Measurements from ENCODE around the gene OR6C75.
"Not testable (repeated sequence)": the region's sequence is repeated elsewhere in the genome, so short reads cannot be mapped to it uniquely, and the experiment has no call there.

The OR6C75 gene

DNA sequence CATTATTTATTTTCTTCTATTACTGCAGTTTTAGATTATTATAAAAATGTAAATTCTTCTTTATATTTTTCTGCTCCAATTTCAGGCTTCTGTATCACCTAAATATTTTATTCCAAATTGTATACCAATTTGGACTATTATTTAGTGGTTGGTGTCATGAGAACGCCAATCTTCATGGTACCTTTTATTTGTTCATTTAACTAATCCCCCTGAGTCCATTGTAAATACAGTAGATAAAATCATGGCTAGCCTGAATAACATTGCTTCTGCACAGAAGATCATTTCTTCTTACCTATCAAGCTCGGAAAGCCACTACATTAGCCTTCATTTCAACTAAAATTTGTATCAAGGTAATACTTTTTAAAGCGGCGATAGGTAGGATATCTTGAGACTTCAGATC is at the start of gene OR6C75:
TSS of gene OR6C75 (plus strand) at position 301 of the 400 bp plus-strand sequence. CDS start 2,136 bp downstream, outside the sequence.
- no peak for DNase-seq

DNA sequence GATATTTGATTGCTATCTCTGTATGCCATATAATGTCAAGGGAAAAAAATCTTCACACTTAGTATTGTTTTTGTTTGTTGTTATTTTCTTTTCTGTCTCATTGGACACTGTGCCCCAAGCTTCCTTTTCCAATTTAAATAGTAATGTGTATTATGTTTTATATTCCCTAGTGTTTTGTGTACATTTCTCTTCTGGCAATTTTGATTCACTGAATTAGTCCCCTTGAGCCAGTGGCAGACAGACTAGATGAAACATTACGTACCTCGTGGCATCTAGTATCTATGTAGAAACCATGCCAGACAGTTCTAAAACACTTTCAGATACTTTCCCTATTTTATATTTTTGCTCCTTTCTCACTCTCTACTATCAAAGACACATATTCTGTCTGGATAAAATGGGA is 48.7 kb upstream of the OR6C75 start, which contains the start of gene OR6C1:
TSS of gene OR6C1 (plus strand) at position 301 of the 400 bp plus-strand sequence. CDS start 6,257 bp downstream, outside the sequence.
- DNase-seq = no peak

DNA sequence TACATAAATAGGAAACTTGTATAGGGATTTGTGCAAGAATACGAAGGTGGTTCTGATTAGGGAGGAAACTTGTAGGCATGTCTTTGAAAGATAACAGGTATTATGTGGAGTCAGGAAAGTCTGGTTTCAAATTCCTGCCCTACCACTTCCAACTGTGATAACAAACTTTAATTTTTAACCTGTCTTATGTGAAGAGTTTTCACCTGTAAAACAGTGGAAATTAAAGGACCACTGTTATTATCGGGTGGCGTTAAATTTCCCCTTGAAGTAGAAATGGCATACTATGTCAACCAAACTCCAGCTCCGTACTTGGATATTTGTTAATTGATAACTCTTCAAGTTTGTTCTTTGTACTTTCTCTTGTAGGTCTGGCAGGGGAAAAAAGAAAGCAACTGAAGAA is 42.6 kb upstream of the OR6C75 start:
- no peak for DNase-seq

DNA sequence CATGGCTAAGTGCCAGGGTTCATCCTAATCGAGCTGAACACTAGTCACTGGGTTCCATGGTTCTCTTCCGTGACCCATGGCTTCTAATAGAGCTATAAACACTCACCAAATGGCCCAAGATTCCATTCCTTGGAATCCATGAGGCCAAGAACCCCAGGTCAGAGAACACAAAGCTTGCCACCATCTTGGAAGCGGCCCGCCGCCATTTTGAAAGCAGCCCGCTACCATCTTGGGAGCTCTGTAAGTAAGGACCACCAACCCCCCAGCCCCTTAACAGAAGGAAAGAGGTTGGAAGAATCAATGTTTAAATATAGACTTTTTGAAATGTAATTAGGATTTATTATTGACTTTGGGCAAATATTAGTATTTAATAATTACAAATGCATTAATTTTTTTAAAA is 37.0 kb upstream of the OR6C75 start:
- not testable (repeated sequence) for DNase-seq

DNA sequence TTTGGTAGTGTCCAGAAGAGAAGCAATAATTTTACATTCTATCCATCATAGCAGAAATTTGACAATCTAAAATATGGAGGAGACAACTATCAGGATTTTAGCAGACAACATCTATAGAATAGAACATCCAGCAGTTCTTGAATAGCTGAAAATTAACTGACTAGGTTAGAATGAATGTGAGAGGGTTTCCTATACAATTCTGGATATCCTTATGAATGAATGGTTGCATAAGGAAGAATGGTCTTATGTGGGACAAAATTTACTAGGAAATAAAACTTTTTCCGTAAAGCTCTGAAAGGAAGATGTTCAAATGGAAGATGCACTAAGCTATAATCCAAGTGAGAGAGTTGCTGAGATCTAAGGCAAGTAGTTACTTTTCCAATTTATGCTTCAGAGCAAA is 32.3 kb upstream of the OR6C75 start, which contains the start of gene OR6C3:
TSS of gene OR6C3 (plus strand) at position 301 of the 400 bp plus-strand sequence. CDS start 955 bp downstream, outside the sequence.
- DNase-seq = no peak

DNA sequence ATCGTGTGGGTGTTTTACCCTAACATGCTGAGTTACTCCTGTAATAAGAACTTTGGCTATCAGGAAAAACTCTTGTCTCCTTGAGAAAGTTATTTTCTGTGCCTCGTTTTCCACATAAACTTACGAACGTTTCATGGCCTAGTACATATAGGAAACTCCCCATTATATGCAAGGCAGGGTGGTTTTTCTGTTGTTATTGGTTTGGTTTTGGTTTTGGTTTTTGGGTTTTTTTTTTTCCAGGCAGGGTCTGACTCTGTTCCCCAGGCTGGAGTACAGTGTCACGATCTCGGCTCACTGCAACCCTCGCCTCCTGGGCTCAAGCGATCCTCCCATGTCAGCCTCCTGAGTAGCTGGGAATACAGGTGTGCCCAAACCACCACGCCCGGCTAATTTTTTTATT is 26.8 kb upstream of the OR6C75 start:
- DNase-seq = no peak

DNA sequence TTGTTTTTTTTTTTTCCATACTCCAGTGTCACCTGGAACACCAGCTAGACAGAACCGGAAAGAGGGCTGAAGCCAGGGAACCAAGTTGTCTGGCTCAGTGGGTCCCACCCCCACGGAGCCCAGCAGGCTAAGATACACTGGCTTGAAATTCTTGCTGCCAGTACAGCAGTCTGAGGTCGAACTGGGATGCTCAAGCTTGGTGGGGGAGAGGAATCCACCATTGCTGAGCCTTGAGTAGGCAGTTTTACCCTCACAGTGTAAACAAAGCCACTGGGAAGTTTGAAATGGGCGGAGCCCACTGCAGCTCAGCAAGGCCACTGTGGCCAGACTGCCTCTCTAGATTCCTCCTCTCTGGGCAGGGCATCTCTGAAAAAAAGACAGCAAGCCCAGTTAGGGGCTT is 7.4 kb upstream of the OR6C75 start:
- DNase-seq = not testable (repeated sequence)

DNA sequence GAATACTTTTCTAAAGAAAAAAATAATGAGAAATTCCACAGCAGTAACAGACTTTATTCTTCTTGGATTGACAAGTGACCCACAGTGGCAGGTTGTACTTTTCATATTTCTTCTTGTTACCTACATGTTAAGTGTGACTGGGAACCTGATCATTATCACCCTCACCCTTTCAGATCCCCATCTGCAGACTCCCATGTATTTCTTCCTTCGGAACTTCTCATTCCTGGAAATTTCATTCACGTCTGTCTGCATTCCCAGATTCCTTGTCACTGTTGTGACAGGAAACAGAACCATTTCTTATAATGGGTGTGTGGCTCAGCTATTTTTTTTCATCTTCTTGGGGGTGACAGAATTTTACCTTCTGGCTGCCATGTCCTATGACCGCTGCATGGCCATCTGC is 2.3 kb downstream of the OR6C75 start:
- DNase-seq = no peak

DNA sequence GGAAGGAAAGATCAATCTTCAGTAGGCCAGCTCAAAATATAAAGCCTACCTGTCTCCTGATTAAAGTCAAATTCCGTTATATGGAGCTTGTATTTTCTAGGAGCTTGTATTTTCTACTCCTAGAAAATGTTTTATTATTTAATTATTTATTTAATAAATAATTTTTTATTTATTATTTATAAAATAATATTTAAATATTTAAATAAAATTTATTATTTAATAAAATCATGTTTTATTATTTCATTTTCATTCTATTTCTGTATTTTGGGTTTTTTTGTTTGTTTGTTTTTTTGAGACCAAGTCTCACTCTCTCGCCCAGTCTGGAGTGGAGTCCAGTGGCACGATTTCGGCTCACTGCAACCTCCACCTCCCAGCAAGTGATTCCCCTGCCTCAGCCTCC is 9.7 kb downstream of the OR6C75 start:
- no peak for DNase-seq

DNA sequence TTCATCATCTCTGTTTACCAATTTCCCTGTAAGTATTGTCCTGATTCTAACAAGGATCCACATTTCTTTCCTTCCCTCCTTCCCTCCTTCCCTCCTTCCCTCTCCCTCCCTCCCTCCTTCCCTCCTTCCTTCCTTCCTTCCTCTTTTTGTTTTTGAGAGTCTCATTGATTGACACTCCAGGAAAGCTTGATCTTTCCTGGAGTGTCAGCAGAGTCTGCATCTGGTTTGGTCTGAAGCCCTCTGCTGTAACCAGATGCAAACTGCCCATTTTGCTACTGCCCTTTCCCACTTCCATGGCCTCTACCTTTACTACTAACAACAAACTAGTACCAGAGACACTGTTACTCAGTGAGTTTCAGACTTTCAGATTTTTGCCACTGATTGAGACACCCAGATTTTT is 23.1 kb downstream of the OR6C75 start:
- no peak for DNase-seq

DNA sequence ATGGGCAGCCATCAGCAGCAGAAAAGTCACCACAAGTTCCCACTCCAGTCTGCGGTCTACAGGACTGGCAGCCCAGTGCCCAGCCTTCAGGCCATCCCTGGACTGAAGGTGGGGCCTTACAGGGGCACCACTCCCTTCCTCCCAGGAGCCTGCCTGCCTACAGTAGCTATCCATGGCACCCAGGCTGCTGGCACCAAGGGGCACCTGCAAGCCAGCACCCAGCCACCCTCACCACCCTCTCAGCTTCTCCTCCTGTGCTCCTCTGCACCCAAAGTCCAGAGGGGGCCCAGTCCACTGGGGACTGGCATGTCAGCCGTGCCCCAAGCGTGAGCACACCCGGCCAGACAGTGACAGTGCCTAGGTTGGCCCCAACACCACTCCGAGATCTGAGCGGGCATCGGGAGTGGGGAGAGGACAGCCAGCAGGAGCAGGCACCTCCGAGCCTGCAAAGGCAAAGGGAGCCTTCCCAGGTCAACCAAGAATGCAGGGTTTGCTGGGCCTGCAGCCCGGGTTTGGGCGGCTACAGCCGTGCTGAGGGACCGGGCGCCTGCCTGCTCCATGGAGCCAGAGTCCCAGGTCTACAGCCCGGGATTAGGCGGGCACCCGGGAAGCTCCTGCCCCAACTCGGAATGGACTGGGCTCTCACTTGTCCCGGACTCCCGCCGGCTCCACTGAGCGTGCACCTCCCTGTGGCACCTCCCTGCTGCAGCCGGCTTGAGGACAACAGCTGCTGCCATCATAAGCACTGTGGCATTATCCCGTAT is 29.4 kb downstream of the OR6C75 start:
- no peak for DNase-seq

DNA sequence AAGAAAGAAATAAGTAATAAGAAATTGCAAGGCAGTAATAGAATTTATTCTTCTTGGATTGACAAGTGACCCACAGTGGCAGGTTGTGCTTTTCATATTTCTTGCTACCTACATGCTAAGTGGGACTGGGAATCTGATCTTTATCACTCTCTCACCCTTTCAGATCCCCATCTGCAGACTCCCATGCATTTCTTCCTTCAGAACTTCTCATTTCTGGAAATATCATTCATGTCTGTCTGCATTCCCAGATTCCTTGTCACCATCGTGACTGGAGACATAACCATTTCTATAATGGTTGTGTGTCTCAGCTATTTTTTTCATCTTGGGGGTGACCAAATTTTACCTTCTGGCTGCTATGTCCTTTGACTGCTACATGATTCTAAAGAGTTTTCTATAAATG is 33.6 kb downstream of the OR6C75 start:
- no peak for DNase-seq

DNA sequence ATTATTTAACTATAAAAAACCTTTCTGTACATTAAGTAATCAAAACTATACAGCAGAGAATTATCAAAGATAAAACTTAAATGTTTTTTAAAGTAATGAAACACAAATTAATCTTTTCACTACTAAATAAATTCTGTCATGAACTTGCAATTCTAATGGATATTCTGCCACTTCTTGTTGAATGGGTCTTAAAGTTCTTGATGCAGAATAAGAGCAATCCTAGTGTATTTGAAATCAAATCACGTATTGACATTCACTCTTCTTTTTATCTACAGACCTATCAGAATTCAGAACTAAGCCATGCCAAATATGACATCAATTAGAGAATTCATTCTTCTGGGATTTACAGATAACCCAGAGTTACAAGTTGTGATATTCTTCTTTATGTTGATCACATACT is 37.5 kb downstream of the OR6C75 start, which contains the start of gene OR6C65:
TSS of gene OR6C65 (plus strand) at position 301 of the 400 bp plus-strand sequence. CDS start at position 301, 0 bp downstream.
- no peak for DNase-seq

DNA sequence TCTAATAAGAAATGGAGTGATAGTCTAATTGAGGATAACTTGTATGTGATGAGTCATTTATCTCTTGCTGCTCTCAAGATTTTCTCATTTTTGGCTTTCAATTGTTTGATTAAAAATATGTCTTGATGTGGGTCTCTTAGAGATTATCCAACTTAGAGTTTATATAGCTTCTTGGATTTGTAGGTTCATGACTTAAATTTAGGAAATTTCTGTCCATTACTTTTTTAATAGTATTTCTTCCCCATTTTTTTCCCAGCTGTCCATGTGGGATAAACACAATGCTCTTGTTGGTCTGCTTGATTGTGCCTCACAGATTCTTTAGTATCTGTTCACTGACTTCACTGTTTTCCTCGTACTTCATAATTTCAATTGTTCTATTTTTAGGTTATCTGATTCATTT is 45.1 kb downstream of the OR6C75 start:
- no peak for DNase-seq

DNA sequence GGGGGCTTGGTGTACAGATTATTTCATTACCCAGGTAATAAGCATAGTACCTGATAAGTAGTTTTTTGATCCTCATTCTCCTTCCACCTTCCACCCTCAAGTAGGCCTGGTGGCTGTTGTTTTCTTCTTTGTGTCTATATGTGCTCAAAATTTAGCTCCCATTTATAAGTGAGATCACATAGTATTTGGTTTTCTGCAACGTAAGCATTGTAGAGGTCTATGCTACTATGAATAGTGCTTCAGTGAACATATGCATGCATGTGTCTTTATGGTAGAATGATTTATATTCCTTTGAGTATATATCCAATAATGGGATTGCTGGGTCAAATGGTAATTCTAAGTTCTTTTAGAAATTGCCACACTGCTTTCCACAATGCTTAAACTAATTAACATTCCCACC is 46.4 kb downstream of the OR6C75 start:
- not testable (repeated sequence) for DNase-seq

DNA sequence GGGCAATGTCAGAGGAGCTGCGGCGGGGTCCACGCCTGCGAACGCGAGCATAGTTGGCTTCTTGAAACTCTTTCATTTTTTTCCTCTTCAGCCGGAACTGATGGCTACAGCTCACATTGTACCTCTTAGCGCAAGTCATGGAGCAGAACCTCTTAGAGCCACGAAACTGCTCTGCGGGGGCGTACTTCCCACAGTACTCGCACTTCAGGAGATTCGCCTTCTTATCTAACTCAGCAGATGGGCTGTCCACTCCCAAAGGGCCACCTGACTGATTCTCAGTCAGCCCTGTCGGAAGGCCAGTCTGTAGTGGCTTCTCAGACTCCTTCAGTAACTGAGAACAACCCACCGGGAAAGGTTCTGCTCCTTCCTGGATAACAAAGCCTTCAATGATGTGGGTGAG is 49.4 kb downstream of the OR6C75 start:
- not testable (repeated sequence) for DNase-seq

DNA sequence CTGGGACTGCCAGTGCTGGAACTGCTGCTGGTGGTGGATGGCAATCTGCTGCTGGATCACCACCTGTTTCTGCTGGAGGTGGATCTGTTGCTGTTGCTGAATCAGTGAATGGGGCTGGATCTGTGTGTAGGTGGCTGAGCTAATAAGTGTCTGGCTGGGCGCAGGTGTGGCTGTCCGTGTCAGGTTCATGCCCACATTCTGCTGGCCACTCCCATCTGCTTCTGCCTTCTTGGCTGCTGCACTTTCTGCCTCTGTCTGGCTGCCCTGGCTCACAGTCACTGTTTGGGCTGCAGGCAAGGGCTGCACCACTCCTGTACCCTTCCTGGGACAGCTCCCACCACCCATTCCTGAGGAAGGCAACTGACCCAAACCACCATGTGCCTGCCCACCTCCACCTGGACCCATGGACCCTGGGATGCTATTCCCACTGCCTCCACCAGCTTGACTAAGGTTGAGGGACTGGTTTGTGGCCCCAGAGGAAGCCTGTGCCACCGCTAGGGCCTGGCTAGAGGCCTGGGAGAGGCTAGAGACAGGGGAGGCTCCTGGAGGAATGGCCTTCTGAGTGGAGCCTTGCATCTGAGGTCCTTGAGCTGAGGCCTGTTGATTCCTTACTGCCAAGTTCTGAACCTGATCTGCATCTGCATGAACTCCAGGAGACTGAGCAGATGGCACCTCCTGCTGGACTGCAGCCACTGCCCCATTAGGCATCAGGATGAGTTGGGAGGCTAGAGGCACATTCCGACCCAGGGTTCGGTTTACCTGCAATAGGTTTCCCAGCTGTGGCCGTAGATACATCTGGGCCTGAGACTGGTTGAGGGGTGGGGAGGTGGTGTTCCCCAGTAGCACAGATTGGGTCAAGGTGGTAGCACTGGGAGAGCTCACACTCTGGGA is 51.0 kb downstream of the OR6C75 start:
- not testable (repeated sequence) for DNase-seq

DNA sequence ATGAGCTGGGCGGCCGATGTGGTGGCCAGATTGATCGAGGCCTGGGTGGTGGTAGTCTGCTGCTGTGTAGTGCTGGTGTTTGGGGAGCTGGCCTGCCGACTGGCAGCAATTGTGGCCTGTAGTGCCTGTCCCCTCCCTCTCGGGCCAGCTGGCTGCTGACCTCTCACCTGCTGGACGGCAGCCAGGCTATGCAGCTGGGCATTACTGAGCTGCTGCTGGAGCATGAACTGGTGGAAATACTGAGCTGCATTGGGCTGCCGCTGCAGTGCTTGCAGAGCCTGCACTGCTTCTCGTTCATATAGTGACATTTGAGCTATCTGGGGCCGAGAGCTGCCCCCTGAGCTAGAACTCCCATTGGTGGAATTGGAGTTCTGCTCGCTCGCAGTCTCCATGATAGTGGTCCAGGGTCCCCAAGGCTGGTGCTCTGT is 51.6 kb downstream of the OR6C75 start:
- DNase-seq = not testable (repeated sequence)

DNA sequence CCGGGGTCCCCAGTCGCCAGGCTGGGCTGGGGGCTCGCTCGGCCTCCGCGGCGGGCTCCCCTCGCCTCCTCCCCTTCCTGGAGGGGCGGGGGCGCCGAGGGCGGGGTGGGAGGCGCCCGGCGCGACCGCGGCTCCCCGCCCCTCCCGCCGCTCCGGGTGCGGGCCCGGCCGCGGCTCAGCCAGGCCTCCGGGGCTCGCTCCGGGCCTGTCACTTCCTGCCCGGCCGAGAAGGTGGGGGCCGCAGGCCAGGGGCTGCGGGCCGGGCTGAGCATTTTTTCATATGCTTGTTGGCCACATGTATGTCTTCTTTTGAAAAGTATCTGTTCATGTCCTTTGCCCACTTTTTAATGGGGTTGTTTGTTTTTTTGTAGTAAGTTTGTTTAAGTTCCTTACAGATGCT is 52.1 kb downstream of the OR6C75 start:
- DNase-seq = not testable (repeated sequence)

DNA sequence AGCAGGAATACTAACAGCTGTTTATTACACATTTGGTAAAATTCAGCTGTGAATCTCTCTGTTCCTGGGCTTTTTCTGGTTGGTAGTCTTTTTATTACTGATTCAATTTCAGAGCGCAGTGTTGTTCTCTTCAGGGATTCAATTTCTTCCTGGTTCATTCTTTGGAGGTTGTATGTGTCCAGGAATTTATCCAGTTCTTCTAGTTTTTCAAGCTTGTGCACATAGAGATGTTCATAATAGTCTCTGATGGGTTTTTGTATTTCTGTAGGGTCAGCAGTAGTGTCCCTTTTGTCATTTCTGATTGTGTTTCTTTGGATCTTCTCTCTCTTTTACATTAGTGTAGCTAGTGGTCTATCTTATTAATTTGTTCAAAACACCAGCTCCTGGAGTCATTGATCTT is 54.2 kb downstream of the OR6C75 start:
- DNase-seq = no peak

All from inflammatory macrophage treated with lipopolysaccharide for 1 hour (primary cell).